Keratinocyte (primary cell): ENCODE data around the gene PFN1. TPM values are rescaled to one million over a fixed set of nuclear protein-coding genes. Genes with fewer than 3 reads are reported as not detected.

ENCODE experiments used
- DNase-seq: peaks from one replicate; pipeline ENCODE4 v3.0.0-alpha.2; 2011; ENCODE audit warnings: low read depth, missing footprints, low spot score
- FAIRE-seq: peaks from 2 replicates; lab custom pipeline; 2011; peaks lifted over from hg19 to GRCh38; lab: Jason Lieb, UNC
- H2AFZ ChIP-seq: 2 replicates; pipeline ENCODE4 v1.6.0; 2012; ENCODE audit warnings: low read length, control low read depth, inconsistent platforms; ENCODE audit not compliant: control insufficient read depth
- H3K27ac ChIP-seq: 2 replicates; pipeline ENCODE4 v1.5.1; 2011; ENCODE audit warnings: low read length; ENCODE audit not compliant: control insufficient read depth, insufficient read depth
- H3K27me3 ChIP-seq: 3 replicates; pipeline ENCODE4 v1.6.0; 2011; ENCODE audit warnings: low read length; ENCODE audit not compliant: control insufficient read depth, insufficient read depth; ENCODE audit errors: extremely low read depth
- H3K36me3 ChIP-seq, 2 experiments: 2 replicates in 1 of 2; 3 replicates in 1 of 2; pipeline ENCODE4 v1.5.1; 2011; ENCODE audit warnings: low read length in 2 of 2, mild to moderate bottlenecking in 1 of 2; ENCODE audit not compliant: control insufficient read depth in 2 of 2, insufficient read depth in 2 of 2; ENCODE audit errors: extremely low read depth in 1 of 2
- H3K4me1 ChIP-seq: 3 replicates; pipeline ENCODE4 v1.5.1; 2011; ENCODE audit warnings: low read length; ENCODE audit not compliant: control insufficient read depth, insufficient read depth; ENCODE audit errors: extremely low read depth
- H3K4me2 ChIP-seq: 3 replicates; pipeline ENCODE4 v1.6.0; 2011; ENCODE audit warnings: low read depth, low read length; ENCODE audit not compliant: control insufficient read depth, insufficient read depth; ENCODE audit errors: extremely low read depth
- H3K4me3 ChIP-seq, 3 experiments: fragments of 200-600 bp in 1 of 3; sonication (generic) in 1 of 3; 2 replicates in 2 of 3; 3 replicates in 1 of 3; pipeline ENCODE4 v1.5.1; 2011 to 2016; ENCODE audit warnings: low read length in 3 of 3, mild to moderate bottlenecking in 3 of 3, control low read depth in 2 of 3, inconsistent platforms in 1 of 3, low read depth in 1 of 3, mixed read lengths in 1 of 3, mixed run types in 1 of 3, moderate library complexity in 1 of 3; ENCODE audit not compliant: control insufficient read depth in 2 of 3, insufficient read depth in 2 of 3; ENCODE audit errors: extremely low read depth in 1 of 3
- H3K79me2 ChIP-seq: 2 replicates; pipeline ENCODE4 v1.6.0; 2012; ENCODE audit warnings: low read length; ENCODE audit not compliant: control insufficient read depth, insufficient read depth
- H3K9ac ChIP-seq: 3 replicates; pipeline ENCODE4 v1.6.0; 2011; ENCODE audit warnings: low read length; ENCODE audit not compliant: control insufficient read depth, insufficient read depth; ENCODE audit errors: extremely low read depth
- H3K9me1 ChIP-seq: 3 replicates; pipeline ENCODE4 v1.6.0; 2011; ENCODE audit warnings: low read length; ENCODE audit not compliant: control insufficient read depth, insufficient read depth; ENCODE audit errors: extremely low read depth
- H3K9me3 ChIP-seq: 2 replicates; pipeline ENCODE4 v1.5.1; 2012; ENCODE audit warnings: low read depth, low read length; ENCODE audit not compliant: control insufficient read depth
- H4K20me1 ChIP-seq: 3 replicates; pipeline ENCODE4 v1.6.0; 2011; ENCODE audit warnings: low read length; ENCODE audit not compliant: control insufficient read depth, insufficient read depth; ENCODE audit errors: extremely low read depth
- EZH2 ChIP-seq: IDR thresholded peaks from one replicate; pipeline ENCODE4 v1.6.1; 2012; ENCODE audit warnings: inconsistent platforms, mild to moderate bottlenecking, low read length, moderate library complexity
- dilution Hi-C: fragments of 300-500 bp; cut with MboI; formaldehyde crosslinking; loops from one replicate; pipeline ENCODE4 v1.7.0; 2020; ENCODE audit warnings: low sequenced_read_pairs; ENCODE audit not compliant: extremely low pct_ligation_motif_present
- polyA plus RNA-seq, 5 experiments: library from polyadenylated mRNA; depleted of rRNA in 3 of 5; stranded (reverse) in 3 of 5; stranded (forward) in 1 of 5; unstranded in 1 of 5; fragments of >200 nt; gene quantifications; 1 replicate in 1 of 5; 2 replicates in 3 of 5; 3 replicates in 1 of 5; pipeline versions ENCODE4 v1.2.1 to v1.2.3, GENCODE V29; 2011 to 2012; ENCODE audit warnings: missing spikeins in 2 of 5, low read depth in 1 of 5, low replicate concordance in 1 of 5
- TF ChIP-seq, protein P1 (sequence below), 3 experiments: IDR thresholded peaks in 1 of 3; conservative IDR thresholded peaks in 1 of 3; optimal IDR thresholded peaks in 1 of 3; 2 replicates in 2 of 3; 3 replicates in 1 of 3; pipeline versions ENCODE3 to v1.5.1; 2011; ENCODE audit warnings: low read length in 3 of 3, mild to moderate bottlenecking in 3 of 3, moderate library complexity in 2 of 3, control low read depth in 1 of 3, inconsistent platforms in 1 of 3; ENCODE audit not compliant: insufficient read depth in 2 of 3; ENCODE audit errors: extremely low read depth in 1 of 3

Gene PFN1
- polyA plus RNA-seq, 1 donor (not counting 4 experiments of a cell fraction or from before 2014, with no cell fraction given) = 1,435 TPM

DNA sequence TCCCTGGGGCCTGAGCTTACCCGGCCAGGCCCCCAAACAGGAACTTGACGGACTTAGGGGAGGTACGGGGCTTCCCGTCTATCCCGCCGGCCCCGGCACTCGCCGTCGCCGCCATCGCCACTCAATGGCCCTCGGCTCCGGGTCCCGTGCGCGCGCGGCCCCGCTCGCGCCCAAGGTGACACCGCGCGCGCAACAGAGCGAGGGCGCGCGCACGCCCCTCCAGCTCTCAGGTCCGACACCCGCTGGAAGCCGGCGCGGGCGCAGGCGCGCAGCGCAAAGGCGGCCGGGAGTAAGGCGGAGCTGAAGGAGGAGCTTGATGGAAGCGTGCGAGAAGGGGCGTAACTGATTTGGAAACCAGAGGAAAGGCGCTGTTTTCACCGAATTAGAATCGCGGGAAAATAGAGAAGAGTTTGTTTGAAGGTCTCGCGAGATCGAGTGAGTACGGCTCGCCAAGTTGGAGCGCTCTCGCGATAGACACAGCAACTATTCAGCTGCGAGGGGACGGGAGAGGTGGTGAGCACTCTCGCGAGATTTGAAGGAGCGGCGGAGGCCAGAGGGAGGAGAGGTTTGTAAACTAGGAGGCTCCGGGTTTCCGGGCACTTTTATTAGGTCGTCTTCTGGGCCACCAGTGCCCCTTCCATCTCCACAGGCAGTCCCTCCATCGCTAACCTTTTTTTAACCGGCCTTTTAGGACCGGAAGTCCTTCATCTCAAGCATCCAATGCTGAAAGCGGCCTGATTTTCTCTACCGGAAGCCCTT, 8.4 kb downstream of the PFN1 start, which contains the start of the genes RNF167 and SLC25A11:
RNF167 (plus strand) TSS at position 473 of the 759 bp plus-strand sequence. CDS start 642 bp downstream, outside the sequence.
SLC25A11 (minus strand) TSS at position 251 of the 759 bp plus-strand sequence; CDS start at position 115, 136 bp downstream.
- no peak for TF ChIP-seq EZH2
- TF ChIP-seq, protein P1, sequence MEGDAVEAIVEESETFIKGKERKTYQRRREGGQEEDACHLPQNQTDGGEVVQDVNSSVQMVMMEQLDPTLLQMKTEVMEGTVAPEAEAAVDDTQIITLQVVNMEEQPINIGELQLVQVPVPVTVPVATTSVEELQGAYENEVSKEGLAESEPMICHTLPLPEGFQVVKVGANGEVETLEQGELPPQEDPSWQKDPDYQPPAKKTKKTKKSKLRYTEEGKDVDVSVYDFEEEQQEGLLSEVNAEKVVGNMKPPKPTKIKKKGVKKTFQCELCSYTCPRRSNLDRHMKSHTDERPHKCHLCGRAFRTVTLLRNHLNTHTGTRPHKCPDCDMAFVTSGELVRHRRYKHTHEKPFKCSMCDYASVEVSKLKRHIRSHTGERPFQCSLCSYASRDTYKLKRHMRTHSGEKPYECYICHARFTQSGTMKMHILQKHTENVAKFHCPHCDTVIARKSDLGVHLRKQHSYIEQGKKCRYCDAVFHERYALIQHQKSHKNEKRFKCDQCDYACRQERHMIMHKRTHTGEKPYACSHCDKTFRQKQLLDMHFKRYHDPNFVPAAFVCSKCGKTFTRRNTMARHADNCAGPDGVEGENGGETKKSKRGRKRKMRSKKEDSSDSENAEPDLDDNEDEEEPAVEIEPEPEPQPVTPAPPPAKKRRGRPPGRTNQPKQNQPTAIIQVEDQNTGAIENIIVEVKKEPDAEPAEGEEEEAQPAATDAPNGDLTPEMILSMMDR (optimal IDR thresholded peaks at IDR 0.05 in 1 of 3, IDR thresholded peaks at IDR 0.05 in 1 of 3, conservative IDR thresholded peaks at IDR 0.05 in 1 of 3; ENCODE audit: extremely low read depth in 1 of 3, insufficient read depth in 2 of 3, low read length in 3 of 3) = no peak
- Histone ChIP-seq H3K79me2 (peaks cover 52% of the 10 kb centered on the region), H3K9ac (peak within 1 kb of the TSS; percentile 97), H3K27ac (peak within 1 kb of the TSS; percentile 98), H3K27me3 (no peaks in the 10 kb centered on the region), H3K9me1 (no peaks in the 10 kb centered on the region), H4K20me1 (peaks cover 4% of the 10 kb centered on the region), H3K9me3 (no peaks in the 10 kb centered on the region), H2AFZ (peak within 1 kb of the TSS; percentile 94), H3K36me3 (peaks cover 25 to 27% of the 10 kb centered on the region in 2 experiments), H3K4me3 (peak within 1 kb of the TSS; percentile 91 to 93 (median 91)), H3K4me2 (peak within 1 kb of the TSS; percentile 100), H3K4me1 (peaks cover 32% of the 10 kb centered on the region)
- DNase-seq (peak; percentile 99), FAIRE-seq (peak; percentile 96)
- dilution Hi-C loops = loop anchor here (10.0 kb wide), 1 partner anchor 65 kb away; no protein-coding TSS in a partner anchor

DNA sequence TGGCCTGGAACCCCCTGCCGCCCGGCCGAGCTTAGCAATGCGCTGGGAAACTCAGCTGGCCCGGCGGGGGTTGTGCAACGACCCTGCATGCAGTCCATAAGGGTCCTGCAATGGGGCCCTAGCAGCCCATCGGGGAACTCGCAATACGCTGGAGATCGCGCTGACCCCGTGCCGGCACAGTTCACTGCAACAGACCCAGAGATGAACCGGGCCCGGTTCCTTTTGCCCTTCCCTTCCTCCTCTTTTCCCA, 8.9 kb downstream of the PFN1 start:
- DNase-seq = no peak
- H3K36me3 ChIP-seq = peaks cover 22 to 23% of the 10 kb centered on the region in 2 experiments
- H3K4me1 ChIP-seq = peaks cover 28% of the 10 kb centered on the region

More for the DNA sequence above, 8.9 kb downstream of the PFN1 start:
- H3K79me2 ChIP-seq = peaks cover 47% of the 10 kb centered on the region
- H3K9me3 ChIP-seq = no peaks in the 10 kb centered on the region
- H3K4me2 ChIP-seq = peak overlapping the region; percentile 79
- FAIRE-seq = no peak
- H3K9me1 ChIP-seq = no peaks in the 10 kb centered on the region
- peak overlapping the region; percentile 98 for H3K27ac ChIP-seq
- peak overlapping the region; percentile 97 for H3K9ac ChIP-seq
- peak overlapping the region; percentile 45 for H2AFZ ChIP-seq
- no peak for TF ChIP-seq EZH2
- TF ChIP-seq, protein P1 (optimal IDR thresholded peaks at IDR 0.05 in 1 of 3, IDR thresholded peaks at IDR 0.05 in 1 of 3, conservative IDR thresholded peaks at IDR 0.05 in 1 of 3; ENCODE audit: extremely low read depth in 1 of 3, insufficient read depth in 2 of 3, low read length in 3 of 3) = no peak
- H3K27me3 ChIP-seq = no peaks in the 10 kb centered on the region
- dilution Hi-C loops = no loop called here
- H3K4me3 ChIP-seq = peak overlapping the region; percentile 91 to 93 (median 91)
- H4K20me1 ChIP-seq = peaks cover under 1% of the 10 kb centered on the region
